Trophoblast cell (in vitro differentiated cells and primary cell): ENCODE measurements around the gene CPNE4.

Source experiments
- DNase-seq, 2 donors: peaks; one replicate each; pipeline ENCODE4 v3.0.0-alpha.2; 2016
- H2AFZ ChIP-seq: 2 replicates; pipeline ENCODE4 v1.6.1; 2013; ENCODE audit warnings: low read length, moderate library complexity, mild to moderate bottlenecking; ENCODE audit not compliant: insufficient read depth, poor library complexity
- H2AK5ac ChIP-seq: 2 replicates; pipeline ENCODE4 v1.6.1; 2013; ENCODE audit warnings: mild to moderate bottlenecking, low read length
- H2BK120ac ChIP-seq: 2 replicates; pipeline ENCODE4 v1.6.1; 2013; ENCODE audit warnings: low read length, mild to moderate bottlenecking, moderate library complexity; ENCODE audit not compliant: insufficient read depth, poor library complexity
- H2BK12ac ChIP-seq: 2 replicates; pipeline ENCODE4 v1.6.1; 2013; ENCODE audit warnings: mild to moderate bottlenecking, low read length, moderate library complexity
- H2BK5ac ChIP-seq: 2 replicates; pipeline ENCODE4 v1.6.1; 2013; ENCODE audit warnings: low read length, low read depth, moderate library complexity, mild to moderate bottlenecking; ENCODE audit not compliant: poor library complexity
- H3K14ac ChIP-seq: 2 replicates; pipeline ENCODE4 v1.6.1; 2013; ENCODE audit warnings: mild to moderate bottlenecking, low read length
- H3K18ac ChIP-seq: 2 replicates; pipeline ENCODE4 v1.6.1; 2013; ENCODE audit warnings: mild to moderate bottlenecking, low read length
- H3K23ac ChIP-seq: 2 replicates; pipeline ENCODE4 v1.6.1; 2013; ENCODE audit warnings: low read length
- H3K27ac ChIP-seq: 2 replicates; pipeline ENCODE4 v1.5.1; 2013; ENCODE audit warnings: low read depth, mild to moderate bottlenecking, inconsistent platforms, low read length, moderate library complexity
- H3K27me3 ChIP-seq: 2 replicates; pipeline ENCODE4 v1.6.1; 2013; ENCODE audit warnings: inconsistent platforms, mild to moderate bottlenecking, low read length, moderate library complexity; ENCODE audit not compliant: insufficient read depth
- H3K36me3 ChIP-seq, 2 experiments: 1 replicate in 1 of 2; 2 replicates in 1 of 2; pipeline ENCODE4 v1.6.1; 2013; ENCODE audit warnings: low read length in 2 of 2, mild to moderate bottlenecking in 2 of 2, moderate library complexity in 1 of 2; ENCODE audit not compliant: insufficient read depth in 2 of 2, control insufficient read depth in 1 of 2
- H3K4ac ChIP-seq: 2 replicates; pipeline ENCODE4 v1.6.1; 2013; ENCODE audit warnings: low read depth, mild to moderate bottlenecking, low read length, moderate library complexity
- H3K4me1 ChIP-seq, 2 experiments: 1 replicate in 1 of 2; 2 replicates in 1 of 2; pipeline ENCODE4 v1.6.1; 2013; ENCODE audit warnings: low read length in 2 of 2, mild to moderate bottlenecking in 2 of 2, moderate library complexity in 1 of 2; ENCODE audit not compliant: insufficient read depth in 2 of 2, control insufficient read depth in 1 of 2
- H3K4me2 ChIP-seq: 2 replicates; pipeline ENCODE4 v1.6.1; 2013; ENCODE audit warnings: inconsistent platforms, mild to moderate bottlenecking, low read length, moderate library complexity
- H3K4me3 ChIP-seq: 2 replicates; pipeline ENCODE4 v1.5.1; 2013; ENCODE audit warnings: mild to moderate bottlenecking, low read depth, low read length, inconsistent platforms
- H3K79me1 ChIP-seq: one replicate; pipeline ENCODE4 v1.6.1; 2013; ENCODE audit warnings: low read length
- H3K79me2 ChIP-seq: 2 replicates; pipeline ENCODE4 v1.6.1; 2013; ENCODE audit warnings: low read length, mild to moderate bottlenecking; ENCODE audit not compliant: control insufficient read depth, insufficient read depth, poor library complexity
- H3K9ac ChIP-seq: 2 replicates; pipeline ENCODE4 v1.6.1; 2013; ENCODE audit warnings: mild to moderate bottlenecking, low read length
- H3K9me3 ChIP-seq: 2 replicates; pipeline ENCODE4 v1.6.1; 2013; ENCODE audit warnings: low read depth, mild to moderate bottlenecking, control low read depth, inconsistent platforms, low read length; ENCODE audit not compliant: insufficient read depth
- H4K12ac ChIP-seq: 2 replicates; pipeline ENCODE4 v1.6.1; 2013; ENCODE audit warnings: low read depth, mild to moderate bottlenecking, low read length, moderate library complexity
- H4K8ac ChIP-seq: 2 replicates; pipeline ENCODE4 v1.6.1; 2013; ENCODE audit warnings: low read depth, mild to moderate bottlenecking, low read length, moderate library complexity
- H4K91ac ChIP-seq: one replicate; pipeline ENCODE4 v1.6.1; 2013; ENCODE audit warnings: low read depth, mild to moderate bottlenecking, low read length, moderate library complexity
- WGBS: extraction: QIAGEN DNeasy Blood & Tissue Kit; methylation state at CpG from one replicate; pipeline ENCODE4 v1.1.7; 2013; ENCODE audit warnings: missing lambda C conversion rate; ENCODE audit not compliant: insufficient read length, insufficient coverage; ENCODE audit errors: extremely low coverage; 5-methylcytosine and 5-hydroxymethylcytosine counted together

Gene CPNE4

DNA sequence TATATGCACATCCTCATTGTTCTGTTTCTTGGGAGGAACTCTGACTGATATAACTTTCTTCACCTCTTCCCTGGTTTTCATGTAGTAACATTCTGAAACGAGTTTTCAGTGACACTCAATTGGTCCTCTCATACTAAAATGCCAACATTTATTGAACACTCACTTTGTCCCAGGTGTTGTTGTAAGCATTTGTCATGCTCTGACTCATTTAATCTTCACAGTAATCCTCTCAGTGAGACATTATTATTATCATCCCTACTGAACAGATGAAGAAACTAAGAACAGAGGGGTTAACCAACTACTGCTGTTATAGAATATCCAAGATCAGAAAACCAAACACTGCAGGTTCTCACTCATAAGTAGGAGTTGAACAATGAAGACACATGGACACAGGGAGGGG is 437.9 kb downstream of the CPNE4 start:
- Histone ChIP-seq H3K4me3 (no peak overlapping the region), H3K79me2 (no peaks in the 10 kb centered on the region), H2BK5ac (no peak overlapping the region), H3K4me2 (no peak overlapping the region), H3K27me3 (no peaks in the 10 kb centered on the region), H3K4ac (no peak overlapping the region), H2AFZ (no peak overlapping the region), H3K36me3 (no peaks in the 10 kb centered on the region), H3K23ac (no peak overlapping the region), H3K9me3 (no peaks in the 10 kb centered on the region), H3K27ac (no peak overlapping the region), H3K79me1 (no peaks in the 10 kb centered on the region), H4K91ac (no peak overlapping the region), H3K9ac (no peak overlapping the region), H2AK5ac (no peak overlapping the region), H4K8ac (no peak overlapping the region), H3K14ac (no peak overlapping the region), H4K12ac (no peak overlapping the region), H3K4me1 (peaks cover 0 to 3% of the 10 kb centered on the region in 2 experiments), H2BK12ac (no peak overlapping the region), H2BK120ac (no peak overlapping the region), H3K18ac (no peak overlapping the region)
- DNase-seq, result no peak
- WGBS, result no CpG with 5 or more reads among the region's 1 CpG

DNA sequence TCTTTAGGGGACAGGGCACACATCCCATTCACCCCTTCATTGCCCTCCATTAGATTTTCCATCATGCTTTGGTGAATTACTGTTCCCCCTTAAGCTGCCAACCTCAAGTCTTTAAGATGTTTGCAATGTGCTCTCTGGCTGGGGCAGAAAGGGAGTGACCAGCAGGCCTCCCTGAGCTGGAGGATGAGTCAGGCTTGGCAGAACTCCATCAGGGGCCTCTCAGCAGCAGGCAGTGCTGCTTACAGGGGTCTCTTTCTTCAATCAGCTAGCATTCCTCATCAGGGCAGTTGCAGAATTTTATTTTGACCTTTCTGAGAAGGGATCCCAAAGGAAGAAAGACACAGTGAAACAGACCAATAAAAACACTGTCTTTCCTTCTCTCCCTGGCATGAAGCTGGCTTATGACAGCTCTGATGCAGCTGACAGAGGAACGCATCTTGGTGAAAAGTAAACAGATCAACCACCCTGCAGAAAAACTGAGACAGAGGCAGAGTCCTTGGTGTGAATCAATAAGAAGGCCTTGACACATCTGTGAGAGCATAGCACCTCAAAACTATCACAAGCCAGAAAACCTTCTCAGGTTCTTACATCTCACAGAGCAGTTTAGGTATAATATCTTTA is 443.3 kb downstream of the CPNE4 start:
- Histone ChIP-seq H3K4ac (no peak overlapping the region), H3K79me1 (no peaks in the 10 kb centered on the region), H3K14ac (no peak overlapping the region), H3K18ac (no peak overlapping the region), H3K27me3 (no peaks in the 10 kb centered on the region), H2BK12ac (no peak overlapping the region), H3K23ac (no peak overlapping the region), H3K4me3 (no peak overlapping the region), H2BK120ac (no peak overlapping the region), H2AFZ (no peak overlapping the region), H4K8ac (no peak overlapping the region), H3K4me2 (no peak overlapping the region), H3K4me1 (no peaks in the 10 kb centered on the region), H3K9ac (no peak overlapping the region), H3K79me2 (no peaks in the 10 kb centered on the region), H3K36me3 (no peaks in the 10 kb centered on the region), H4K12ac (no peak overlapping the region), H2AK5ac (no peak overlapping the region), H2BK5ac (no peak overlapping the region), H4K91ac (no peak overlapping the region), H3K27ac (no peak overlapping the region), H3K9me3 (no peaks in the 10 kb centered on the region)
- no peak for DNase-seq
- no CpG with 5 or more reads among the region's 1 CpG for WGBS

DNA sequence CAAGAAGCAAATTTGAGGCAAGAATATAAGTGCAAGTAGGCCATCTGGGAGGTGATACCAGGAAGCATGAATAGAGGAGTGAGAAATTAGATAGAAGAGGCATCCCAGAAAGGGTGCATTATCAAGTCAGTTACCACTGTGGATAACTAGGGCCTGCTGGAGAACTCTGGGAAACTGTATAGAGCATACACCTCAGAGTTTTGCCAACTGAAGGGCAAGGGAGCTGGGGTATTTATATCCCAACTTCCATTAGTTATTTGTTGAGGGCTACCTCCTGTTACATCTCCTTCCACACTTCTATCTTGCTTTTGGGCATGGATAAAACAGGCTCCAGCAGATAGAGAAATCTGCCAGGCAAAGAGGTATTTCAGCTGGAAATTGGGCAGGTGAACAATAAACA is 448.5 kb downstream of the CPNE4 start:
- no peak overlapping the region for H3K4ac ChIP-seq
- no peaks in the 10 kb centered on the region for H3K79me1 ChIP-seq
- no peak overlapping the region for H3K27ac ChIP-seq
- no peak overlapping the region for H2AFZ ChIP-seq
- H3K9ac ChIP-seq, result no peak overlapping the region
- H3K14ac ChIP-seq, result no peak overlapping the region
- no peaks in the 10 kb centered on the region for H3K79me2 ChIP-seq
- no peaks in the 10 kb centered on the region for H3K9me3 ChIP-seq
- no peak overlapping the region for H3K23ac ChIP-seq
- H3K27me3 ChIP-seq, result no peaks in the 10 kb centered on the region
- no peak overlapping the region for H2AK5ac ChIP-seq
- no peak overlapping the region for H3K4me2 ChIP-seq
- no peak overlapping the region for H4K12ac ChIP-seq
- H2BK5ac ChIP-seq, result no peak overlapping the region
- H3K4me3 ChIP-seq, result no peak overlapping the region
- no peak overlapping the region for H2BK12ac ChIP-seq
- no peak overlapping the region for H4K91ac ChIP-seq
- no peaks in the 10 kb centered on the region for H3K4me1 ChIP-seq
- H4K8ac ChIP-seq, result no peak overlapping the region
- no peaks in the 10 kb centered on the region for H3K36me3 ChIP-seq
- H2BK120ac ChIP-seq, result no peak overlapping the region
- H3K18ac ChIP-seq, result no peak overlapping the region
- DNase-seq, result no peak

- H3K4me2 ChIP-seq, result no peak overlapping the region
- H3K4ac ChIP-seq, result no peak overlapping the region
- no CpG with 5 or more reads among the region's 1 CpG for WGBS
- no peaks in the 10 kb centered on the region for H3K79me1 ChIP-seq
- H2BK12ac ChIP-seq, result no peak overlapping the region
- no peaks in the 10 kb centered on the region for H3K36me3 ChIP-seq
- no peak overlapping the region for H2AK5ac ChIP-seq
- H2AFZ ChIP-seq, result no peak overlapping the region
- no peak overlapping the region for H3K18ac ChIP-seq
- H3K79me2 ChIP-seq, result no peaks in the 10 kb centered on the region
- H3K14ac ChIP-seq, result no peak overlapping the region
- no peak overlapping the region for H4K91ac ChIP-seq
- no peaks in the 10 kb centered on the region for H3K4me1 ChIP-seq
- no peak overlapping the region for H2BK120ac ChIP-seq
- H3K4me3 ChIP-seq, result no peak overlapping the region
- H3K27me3 ChIP-seq, result no peaks in the 10 kb centered on the region
- H4K12ac ChIP-seq, result no peak overlapping the region
- no peak overlapping the region for H3K23ac ChIP-seq
- DNase-seq, result no peak
- no peak overlapping the region for H4K8ac ChIP-seq
- no peaks in the 10 kb centered on the region for H3K9me3 ChIP-seq
- H3K27ac ChIP-seq, result no peak overlapping the region
- H3K9ac ChIP-seq, result no peak overlapping the region
- no peak overlapping the region for H2BK5ac ChIP-seq
Observed at GRCh38 chr3:131582438-131582837, 452.4 kb downstream of the CPNE4 start.
